HCT116 (cell line): ENCODE data around the gene IGSF21. TPM values are rescaled to one million over a fixed set of nuclear protein-coding genes. Genes with fewer than 3 reads are reported as not detected.

Source experiments
- ATAC-seq: fragments of 200-7000 bp; cut with Tn5 transposase; 2 replicates; pipeline ENCODE4 v1.9.1; 2020; ENCODE audit warnings: mild to moderate bottlenecking, moderate library complexity
- BruUV-seq: library from RNA; stranded (reverse); fragments of 400-500 nt; replicated peaks from 2 replicates; lab custom pipeline; 2021; lab: Mats Ljungman, UMichigan
- CTCF ChIA-PET: fragments of 300-600 bp; sonication (Branson Sonifier 250); formaldehyde crosslinking; loops from one replicate; lab custom pipeline; 2021; ENCODE audit warnings: antibody characterized with exemption; lab: Charles Lee
- POLR2A ChIA-PET: fragments of 300-600, 350-600 bp; sonication (Branson Sonifier 250); formaldehyde crosslinking; loops from one replicate; lab custom pipeline; 2021; ENCODE audit warnings: antibody characterized with exemption; lab: Charles Lee
- RAD21 ChIA-PET, 2 experiments: fragments of 300-600 bp; sonication (Branson Sonifier 250); formaldehyde crosslinking; loops; one replicate each; lab custom pipeline; 2023; ENCODE audit warnings: low total read pairs in 2 of 2; ENCODE audit not compliant: uncharacterized antibody in 2 of 2, unreplicated experiment in 2 of 2, low non-redundant PET in 1 of 2; lab: Charles Lee
- DNase-seq: peaks from one replicate; pipeline ENCODE4 v3.0.0-alpha.2; 2010; ENCODE audit warnings: low read depth, low spot score
- H2AFZ ChIP-seq: fragments of 200-600 bp; shearing (Covaris generic), sonication (generic); 2 replicates; pipeline ENCODE4 v1.6.1; 2017; ENCODE audit warnings: low read depth, mixed run types, mixed read lengths, antibody characterized with exemption, low read length; ENCODE audit not compliant: poor library complexity, severe bottlenecking
- H3K27ac ChIP-seq: 2 replicates; pipeline ENCODE4 v1.5.1; 2012; ENCODE audit warnings: low read depth, low read length
- H3K27me3 ChIP-seq: fragments of 200-600 bp; sonication (generic); 2 replicates; pipeline ENCODE4 v1.6.1; 2016; ENCODE audit warnings: mixed run types, low read length, mixed read lengths; ENCODE audit not compliant: insufficient read depth
- H3K36me3 ChIP-seq, 2 experiments: fragments of 200-500 bp in 1 of 2; fragments of 200-600 bp in 1 of 2; sonication (Bioruptor generic) in 1 of 2; sonication (generic) in 1 of 2; 2 replicates each; pipeline versions ENCODE4 v1.5.1 to v1.6.1; 2014 to 2016; ENCODE audit warnings: low read length in 2 of 2, inconsistent platforms in 1 of 2, mixed read lengths in 1 of 2, mixed run types in 1 of 2; ENCODE audit not compliant: insufficient read depth in 2 of 2, control insufficient read depth in 1 of 2
- H3K4me1 ChIP-seq, 2 experiments: fragments of 200-600 bp in 1 of 2; sonication (generic) in 1 of 2; 2 replicates each; pipeline versions ENCODE4 v1.5.1 to v1.6.1; 2012 to 2017; ENCODE audit warnings: low read length in 2 of 2, inconsistent platforms in 1 of 2, mild to moderate bottlenecking in 1 of 2, mixed read lengths in 1 of 2, mixed run types in 1 of 2, moderate library complexity in 1 of 2; ENCODE audit not compliant: insufficient read depth in 2 of 2, control insufficient read depth in 1 of 2
- H3K4me2 ChIP-seq: fragments of 200-600 bp; sonication (generic); 2 replicates; pipeline ENCODE4 v1.6.1; 2017; ENCODE audit warnings: mixed run types, low read length, mixed read lengths
- H3K4me3 ChIP-seq, 2 experiments: fragments of 200-600 bp in 1 of 2; sonication (generic) in 1 of 2; replicated peaks in 1 of 2; 2 replicates each; pipeline ENCODE4 v1.5.1; 2011 to 2016; ENCODE audit warnings: low read length in 2 of 2, control low read depth in 1 of 2, low read depth in 1 of 2, mild to moderate bottlenecking in 1 of 2, mixed read lengths in 1 of 2, mixed run types in 1 of 2
- H3K79me2 ChIP-seq: fragments of 200-600 bp; sonication (generic); 2 replicates; pipeline ENCODE4 v1.6.1; 2017; ENCODE audit warnings: mild to moderate bottlenecking, mixed run types, low read length, moderate library complexity, mixed read lengths; ENCODE audit not compliant: insufficient read depth
- H3K9ac ChIP-seq: fragments of 200-600 bp; sonication (generic); 2 replicates; pipeline ENCODE4 v1.6.1; 2016; ENCODE audit warnings: low read length, mixed read lengths
- H3K9me2 ChIP-seq: fragments of 200-600 bp; sonication (generic), shearing (Covaris generic); 2 replicates; pipeline ENCODE4 v1.6.1; 2017; ENCODE audit warnings: mixed run types, mild to moderate bottlenecking, moderate library complexity; ENCODE audit not compliant: insufficient read depth
- H3K9me3 ChIP-seq, 2 experiments: fragments of 200-500 bp in 1 of 2; fragments of 200-600 bp in 1 of 2; sonication (Bioruptor generic) in 1 of 2; sonication (generic) in 1 of 2; 2 replicates each; pipeline ENCODE4 v1.6.1; 2014 to 2017; ENCODE audit warnings: low read length in 2 of 2, mixed read lengths in 2 of 2, inconsistent platforms in 1 of 2, low read depth in 1 of 2, mild to moderate bottlenecking in 1 of 2, mixed run types in 1 of 2, moderate library complexity in 1 of 2; ENCODE audit not compliant: control insufficient read depth in 1 of 2, insufficient read depth in 1 of 2
- H4K20me1 ChIP-seq: fragments of 200-600 bp; sonication (generic), shearing (Covaris generic); 2 replicates; pipeline ENCODE4 v1.6.1; 2017; ENCODE audit warnings: mixed run types, mild to moderate bottlenecking, moderate library complexity; ENCODE audit not compliant: insufficient read depth
- CBX3 ChIP-seq: IDR thresholded peaks from 2 replicates; pipeline ENCODE4 v1.6.1; 2012; ENCODE audit warnings: low read depth
- EGR1 ChIP-seq: IDR thresholded peaks from 2 replicates; pipeline ENCODE4 v1.6.1; 2012; ENCODE audit warnings: low read depth
- ELF1 ChIP-seq: IDR thresholded peaks from 2 replicates; pipeline ENCODE4 v1.6.1; 2012; ENCODE audit warnings: low read depth, borderline replicate concordance
- EZH2 ChIP-seq: fragments of 200-600 bp; sonication (generic); IDR thresholded peaks from 2 replicates; pipeline ENCODE4 v1.6.1; 2017; ENCODE audit warnings: antibody characterized with exemption, mixed run types
- FOSL1 ChIP-seq: IDR thresholded peaks from 2 replicates; pipeline ENCODE4 v1.6.1; 2012; ENCODE audit warnings: low read depth
- POLR2A ChIP-seq: IDR thresholded peaks from 2 replicates; pipeline ENCODE4 v1.7.0; 2011; ENCODE audit warnings: borderline replicate concordance; ENCODE audit not compliant: insufficient read depth, insufficient read length; ENCODE audit errors: extremely low read depth
- RAD21 ChIP-seq: IDR thresholded peaks from 2 replicates; pipeline ENCODE4 v1.6.1; 2012; ENCODE audit warnings: low read depth, mild to moderate bottlenecking
- SIN3A ChIP-seq: IDR thresholded peaks from 2 replicates; pipeline ENCODE4 v1.6.1; 2012; ENCODE audit warnings: low read depth
- SRF ChIP-seq: IDR thresholded peaks from 2 replicates; pipeline ENCODE4 v1.6.1; 2012; ENCODE audit warnings: low read depth
- YY1 ChIP-seq: IDR thresholded peaks from 2 replicates; pipeline ENCODE4 v1.6.1; 2011; ENCODE audit warnings: low read length, low read depth, moderate library complexity, mild to moderate bottlenecking; ENCODE audit not compliant: insufficient replicate concordance; ENCODE audit errors: extremely low read depth
- ZBTB33 ChIP-seq: IDR thresholded peaks from 2 replicates; pipeline ENCODE4 v1.6.1; 2011; ENCODE audit warnings: mild to moderate bottlenecking, low read length, moderate library complexity; ENCODE audit not compliant: insufficient replicate concordance; ENCODE audit errors: extremely low read depth
- intact Hi-C: fragments of 100-400 bp; cut with micrococcal nuclease; formaldehyde crosslinking; loops from 2 replicates; pipeline ENCODE4 v1.10.0; 2022
- total RNA-seq: library from RNA; stranded (reverse); gene quantifications from one replicate; pipeline ENCODE4 v1.2.1, GENCODE V29; 2021; ENCODE audit not compliant: unreplicated experiment
- TF ChIP-seq, protein P1 (sequence below): IDR thresholded peaks from 2 replicates; pipeline ENCODE4 v1.6.1; 2012; ENCODE audit warnings: low read depth

IGSF21 gene
- total RNA-seq, 1 experiment from 2014 or later = not detected

GRCh38 chr1:18333220-18333619 lies 225.6 kb downstream of the IGSF21 start:
- TF ChIP-seq POLR2A (no peak), ELF1 (no peak), YY1 (no peak), EZH2 (no peak), SIN3A (no peak), SRF (no peak), FOSL1 (no peak), RAD21 (no peak), CBX3 (no peak), ZBTB33 (no peak), EGR1 (no peak)
- TF ChIP-seq, protein P1, sequence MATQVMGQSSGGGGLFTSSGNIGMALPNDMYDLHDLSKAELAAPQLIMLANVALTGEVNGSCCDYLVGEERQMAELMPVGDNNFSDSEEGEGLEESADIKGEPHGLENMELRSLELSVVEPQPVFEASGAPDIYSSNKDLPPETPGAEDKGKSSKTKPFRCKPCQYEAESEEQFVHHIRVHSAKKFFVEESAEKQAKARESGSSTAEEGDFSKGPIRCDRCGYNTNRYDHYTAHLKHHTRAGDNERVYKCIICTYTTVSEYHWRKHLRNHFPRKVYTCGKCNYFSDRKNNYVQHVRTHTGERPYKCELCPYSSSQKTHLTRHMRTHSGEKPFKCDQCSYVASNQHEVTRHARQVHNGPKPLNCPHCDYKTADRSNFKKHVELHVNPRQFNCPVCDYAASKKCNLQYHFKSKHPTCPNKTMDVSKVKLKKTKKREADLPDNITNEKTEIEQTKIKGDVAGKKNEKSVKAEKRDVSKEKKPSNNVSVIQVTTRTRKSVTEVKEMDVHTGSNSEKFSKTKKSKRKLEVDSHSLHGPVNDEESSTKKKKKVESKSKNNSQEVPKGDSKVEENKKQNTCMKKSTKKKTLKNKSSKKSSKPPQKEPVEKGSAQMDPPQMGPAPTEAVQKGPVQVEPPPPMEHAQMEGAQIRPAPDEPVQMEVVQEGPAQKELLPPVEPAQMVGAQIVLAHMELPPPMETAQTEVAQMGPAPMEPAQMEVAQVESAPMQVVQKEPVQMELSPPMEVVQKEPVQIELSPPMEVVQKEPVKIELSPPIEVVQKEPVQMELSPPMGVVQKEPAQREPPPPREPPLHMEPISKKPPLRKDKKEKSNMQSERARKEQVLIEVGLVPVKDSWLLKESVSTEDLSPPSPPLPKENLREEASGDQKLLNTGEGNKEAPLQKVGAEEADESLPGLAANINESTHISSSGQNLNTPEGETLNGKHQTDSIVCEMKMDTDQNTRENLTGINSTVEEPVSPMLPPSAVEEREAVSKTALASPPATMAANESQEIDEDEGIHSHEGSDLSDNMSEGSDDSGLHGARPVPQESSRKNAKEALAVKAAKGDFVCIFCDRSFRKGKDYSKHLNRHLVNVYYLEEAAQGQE = no peak
- Histone ChIP-seq H3K9ac (no peak overlapping the region), H4K20me1 (no peaks in the 10 kb centered on the region), H3K36me3 (no peaks in the 10 kb centered on the region), H3K4me2 (no peak overlapping the region), H3K79me2 (no peaks in the 10 kb centered on the region), H3K27me3 (peaks cover 26% of the 10 kb centered on the region), H3K9me3 (no peaks in the 10 kb centered on the region), H2AFZ (no peak overlapping the region), H3K27ac (no peak overlapping the region), H3K4me1 (no peaks in the 10 kb centered on the region), H3K9me2 (no peaks in the 10 kb centered on the region), H3K4me3 (no peak overlapping the region)
- no TSS peak for BruUV-seq
- ChIA-PET CTCF (no interaction called here), POLR2A (no interaction called here), RAD21 (no interaction called here)
- no peak for ATAC-seq
- intact Hi-C loops = no loop called here
- no peak for DNase-seq
